Activated T-helper 1 cell treated with anti-CD3 and anti-CD28 coated beads, Interleukin-12 subunit alpha, Interleukin-12 subunit beta, Interleukin-2, Interleukin-4 antibody, amounts not matched to agents 30 ng/mL and 10 ng/mL and 1 ng/mL, durations not matched to agents 14 hours and 24 hours and 36 hours (primary cell): ENCODE measurements around the gene LRP1B. TPM values are rescaled to one million over a fixed set of nuclear protein-coding genes. Genes with fewer than 3 reads are reported as not detected.
"Not testable (repeated sequence)": the region's sequence is repeated elsewhere in the genome, so short reads cannot be mapped to it uniquely, and the experiment has no call there.

Experiments used
- DNase-seq: peaks from one replicate; pipeline ENCODE4 v3.0.0; 2021; ENCODE audit warnings: low spot score
- H3K27ac Mint-ChIP-seq: one replicate; pipeline ENCODE4 v1.8.0; 2021; ENCODE audit warnings: mild to moderate bottlenecking, mixed read lengths
- H3K27me3 Mint-ChIP-seq: one replicate; pipeline ENCODE4 v1.8.0; 2022; ENCODE audit warnings: mild to moderate bottlenecking, moderate library complexity, mixed read lengths; ENCODE audit not compliant: insufficient read depth
- H3K36me3 Mint-ChIP-seq: one replicate; pipeline ENCODE4 v1.8.0; 2021; ENCODE audit warnings: low read depth, mixed read lengths
- H3K4me1 Mint-ChIP-seq: one replicate; pipeline ENCODE4 v1.8.0; 2021; ENCODE audit warnings: low read depth, mixed read lengths
- H3K4me3 Mint-ChIP-seq: one replicate; pipeline ENCODE4 v1.8.0; 2021; ENCODE audit warnings: mild to moderate bottlenecking, moderate library complexity, mixed read lengths
- H3K9me3 Mint-ChIP-seq: one replicate; pipeline ENCODE4 v1.8.0; 2021; ENCODE audit warnings: mixed read lengths
- intact Hi-C: fragments of 100-400 bp; cut with micrococcal nuclease; formaldehyde crosslinking; loops from one replicate; pipeline ENCODE4 v1.15.1; 2024
- total RNA-seq: library from RNA; stranded (reverse); gene quantifications from 2 replicates; pipeline ENCODE4 v1.2.3, GENCODE V29; 2022

Gene LRP1B
- total RNA-seq, 1 donor from 2014 or later = not detected

DNA sequence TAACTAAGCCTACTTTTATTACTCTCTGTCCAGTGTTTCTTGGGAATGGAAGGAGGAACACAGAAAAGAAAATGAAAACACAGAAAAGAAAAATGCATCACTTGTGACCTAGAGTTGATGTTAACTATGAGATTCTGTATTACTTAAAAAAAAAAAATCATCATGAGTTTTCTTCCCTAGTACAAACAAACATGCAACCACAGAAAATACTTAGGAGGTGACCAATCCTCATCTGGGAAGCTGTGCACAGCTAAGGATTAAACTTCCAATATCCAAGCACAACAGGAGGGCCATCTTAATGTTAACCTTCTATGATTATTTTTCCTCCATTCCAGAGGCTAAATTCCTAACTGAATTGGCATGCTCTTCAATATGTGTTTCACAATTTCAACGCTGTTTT is 1140.4 kb downstream of the LRP1B start:
- no peak overlapping the region for H3K4me3 Mint-ChIP-seq
- DNase-seq = no peak
- H3K9me3 Mint-ChIP-seq = peaks cover 4% of the 10 kb centered on the region
- intact Hi-C loops = no loop called here
- H3K36me3 Mint-ChIP-seq = no peaks in the 10 kb centered on the region
- no peaks in the 10 kb centered on the region for H3K4me1 Mint-ChIP-seq
- no peaks in the 10 kb centered on the region for H3K27me3 Mint-ChIP-seq
- H3K27ac Mint-ChIP-seq = no peak overlapping the region

DNA sequence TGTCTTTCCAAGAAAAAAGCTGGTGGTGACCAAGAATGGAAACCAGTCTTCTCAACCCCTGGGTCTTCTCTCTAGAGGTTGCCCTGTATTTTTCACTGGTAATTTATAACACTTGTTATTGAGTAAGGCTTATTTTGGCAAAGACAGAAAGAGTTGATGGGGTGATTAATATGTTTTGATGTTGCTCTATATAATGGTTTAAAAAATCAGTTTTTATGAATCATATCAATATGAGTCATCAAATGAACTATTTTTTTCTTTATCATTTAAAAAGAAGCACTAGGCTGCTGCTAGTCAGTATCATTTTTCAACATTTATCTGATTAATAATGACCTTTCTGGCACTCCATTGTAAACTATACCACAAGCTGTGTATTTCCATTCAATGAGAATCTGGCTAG is 1142.2 kb downstream of the LRP1B start:
- Mint-ChIP-seq H3K9me3 (peaks cover 4% of the 10 kb centered on the region), H3K27me3 (no peaks in the 10 kb centered on the region), H3K4me3 (no peak overlapping the region), H3K27ac (no peak overlapping the region), H3K36me3 (no peaks in the 10 kb centered on the region), H3K4me1 (no peaks in the 10 kb centered on the region)
- no peak for DNase-seq
- intact Hi-C loops = no loop called here

DNA sequence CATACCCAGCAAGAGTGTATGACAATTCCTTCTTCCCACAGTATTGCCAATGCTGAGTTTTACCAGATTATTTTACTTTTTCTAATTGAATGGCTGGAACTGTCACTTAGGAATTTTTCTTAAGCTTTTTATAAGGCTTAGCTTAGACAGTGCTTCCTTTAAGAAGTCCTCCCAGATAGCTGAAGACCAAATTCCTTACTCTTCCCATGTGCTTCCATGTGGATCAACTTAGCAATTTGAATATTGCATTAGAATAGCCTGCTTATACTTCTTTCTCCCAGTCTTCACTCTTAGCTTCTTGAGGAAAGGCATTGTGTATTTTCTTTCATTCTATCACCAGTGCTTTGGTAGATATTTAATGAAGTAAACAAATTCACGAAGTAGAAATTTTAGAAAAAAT is 1144.4 kb downstream of the LRP1B start:
- no peak for DNase-seq
- intact Hi-C loops = no loop called here
- Mint-ChIP-seq H3K27me3 (no peaks in the 10 kb centered on the region), H3K36me3 (no peaks in the 10 kb centered on the region), H3K27ac (no peak overlapping the region), H3K4me3 (no peak overlapping the region), H3K9me3 (peaks cover 4% of the 10 kb centered on the region), H3K4me1 (no peaks in the 10 kb centered on the region)

DNA sequence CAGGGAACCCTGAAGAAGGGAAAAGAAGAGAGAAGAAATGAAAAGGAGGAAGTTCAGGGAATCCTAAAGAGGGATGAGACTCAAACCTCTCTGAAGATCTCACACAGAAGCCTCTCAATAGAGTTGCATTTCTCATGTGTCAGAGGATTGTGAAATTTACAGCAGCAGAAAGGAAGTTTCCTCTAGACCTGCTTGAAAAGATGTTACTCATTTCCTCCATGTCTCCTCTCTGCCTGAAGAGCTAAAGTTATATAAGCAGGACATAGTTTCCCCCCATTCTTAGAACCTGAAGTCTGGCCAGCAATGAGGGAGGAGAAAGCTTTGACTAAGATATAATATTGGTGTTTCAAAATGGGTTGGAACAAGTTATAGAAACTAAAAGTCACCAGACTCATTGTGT is 1155.6 kb downstream of the LRP1B start:
- H3K9me3 Mint-ChIP-seq = peaks cover 7% of the 10 kb centered on the region
- no peaks in the 10 kb centered on the region for H3K4me1 Mint-ChIP-seq
- H3K4me3 Mint-ChIP-seq = no peak overlapping the region
- no peaks in the 10 kb centered on the region for H3K36me3 Mint-ChIP-seq
- no peaks in the 10 kb centered on the region for H3K27me3 Mint-ChIP-seq
- no peak for DNase-seq
- no peak overlapping the region for H3K27ac Mint-ChIP-seq
- intact Hi-C loops = no loop called here

DNA sequence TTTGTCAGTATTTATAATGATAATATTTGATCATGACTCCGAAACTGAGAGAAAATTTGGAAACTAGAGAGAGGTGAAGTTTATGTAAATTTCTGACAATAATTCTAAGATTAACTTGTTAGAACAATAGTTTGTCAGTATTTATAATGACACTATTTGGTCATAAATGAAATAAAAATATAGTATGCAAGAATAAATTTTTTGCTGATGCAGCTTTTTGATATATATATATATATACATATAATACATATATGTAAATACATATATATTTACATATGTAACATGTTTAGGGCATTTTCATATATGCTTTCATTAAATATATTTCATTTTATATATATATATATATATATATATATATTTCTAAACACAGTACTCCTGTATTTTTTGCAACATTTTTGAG is 1158.1 kb downstream of the LRP1B start:
- no peak for DNase-seq
- no peaks in the 10 kb centered on the region for H3K27me3 Mint-ChIP-seq
- H3K4me1 Mint-ChIP-seq = no peaks in the 10 kb centered on the region
- intact Hi-C loops = no loop called here
- no peak overlapping the region for H3K4me3 Mint-ChIP-seq
- H3K9me3 Mint-ChIP-seq = peaks cover 10% of the 10 kb centered on the region
- no peaks in the 10 kb centered on the region for H3K36me3 Mint-ChIP-seq
- H3K27ac Mint-ChIP-seq = no peak overlapping the region

DNA sequence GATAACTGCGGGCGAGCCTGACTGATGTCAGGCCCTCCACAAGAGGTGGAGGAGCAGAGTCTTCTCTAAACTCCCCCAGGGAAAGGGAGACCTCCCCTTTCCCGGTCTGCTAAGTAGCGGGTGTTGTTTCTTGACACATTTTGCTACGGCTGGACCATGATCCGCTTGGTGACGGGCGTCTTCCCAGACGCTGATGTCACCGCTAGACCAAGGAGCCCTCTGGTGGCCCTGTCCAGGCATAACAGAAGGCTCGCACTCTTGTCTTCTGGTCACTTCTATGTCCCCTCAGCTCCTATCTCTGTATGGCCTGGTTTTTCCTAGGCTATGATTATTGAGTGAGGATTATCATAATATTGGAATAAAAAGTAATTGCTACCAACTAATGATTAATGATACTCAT is 1166.5 kb downstream of the LRP1B start:
- H3K4me1 Mint-ChIP-seq, H3K4me3 Mint-ChIP-seq, H3K36me3 Mint-ChIP-seq, DNase-seq, H3K9me3 Mint-ChIP-seq, H3K27me3 Mint-ChIP-seq, H3K27ac Mint-ChIP-seq, intact Hi-C loops: not testable (repeated sequence)

DNA sequence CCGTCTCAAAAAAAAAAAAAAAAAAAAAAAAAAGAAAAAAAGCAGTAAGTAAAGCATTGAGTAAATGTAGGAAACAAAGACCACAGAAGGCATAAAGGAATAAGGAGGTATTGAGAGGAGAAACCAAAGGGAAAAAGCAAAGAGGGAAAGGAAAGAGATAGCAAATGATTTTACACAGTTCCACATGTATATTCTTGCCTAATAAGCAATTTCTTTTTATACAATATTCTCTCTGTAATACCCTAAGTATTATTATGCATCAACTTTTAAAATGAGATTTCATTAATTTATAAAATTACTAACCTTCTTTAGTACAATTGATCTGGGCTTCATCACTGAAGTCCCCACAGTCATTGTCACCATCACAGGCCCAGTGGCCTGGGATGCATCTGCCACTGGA is 1180.9 kb downstream of the LRP1B start:
- intact Hi-C loops = no loop called here
- no peak overlapping the region for H3K27ac Mint-ChIP-seq
- no peaks in the 10 kb centered on the region for H3K4me1 Mint-ChIP-seq
- no peak overlapping the region for H3K4me3 Mint-ChIP-seq
- no peaks in the 10 kb centered on the region for H3K27me3 Mint-ChIP-seq
- H3K36me3 Mint-ChIP-seq = no peaks in the 10 kb centered on the region
- DNase-seq = no peak
- peaks cover 10% of the 10 kb centered on the region for H3K9me3 Mint-ChIP-seq

DNA sequence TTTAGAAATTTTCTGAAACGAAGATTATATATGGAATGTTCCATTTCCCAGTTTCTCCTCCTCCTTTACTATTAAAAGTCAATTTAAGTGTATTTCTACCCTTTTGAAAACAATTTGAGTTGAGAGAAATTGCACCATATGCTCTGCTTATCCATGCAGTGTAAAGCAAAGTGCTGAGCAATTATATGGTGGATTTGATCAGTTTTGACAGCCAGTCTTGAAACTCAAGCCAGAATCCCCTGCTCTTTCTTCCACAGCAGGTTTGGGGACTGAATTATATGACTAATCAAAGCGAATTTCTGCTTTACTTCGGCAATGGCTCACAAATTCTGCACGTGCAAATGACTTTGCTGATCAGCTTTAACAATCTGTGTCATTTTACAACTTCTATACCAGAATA is 1183.6 kb downstream of the LRP1B start:
- Mint-ChIP-seq H3K27ac (no peak overlapping the region), H3K27me3 (no peaks in the 10 kb centered on the region), H3K9me3 (peaks cover 11% of the 10 kb centered on the region), H3K4me3 (no peak overlapping the region), H3K36me3 (no peaks in the 10 kb centered on the region), H3K4me1 (no peaks in the 10 kb centered on the region)
- intact Hi-C loops = no loop called here
- DNase-seq = no peak

DNA sequence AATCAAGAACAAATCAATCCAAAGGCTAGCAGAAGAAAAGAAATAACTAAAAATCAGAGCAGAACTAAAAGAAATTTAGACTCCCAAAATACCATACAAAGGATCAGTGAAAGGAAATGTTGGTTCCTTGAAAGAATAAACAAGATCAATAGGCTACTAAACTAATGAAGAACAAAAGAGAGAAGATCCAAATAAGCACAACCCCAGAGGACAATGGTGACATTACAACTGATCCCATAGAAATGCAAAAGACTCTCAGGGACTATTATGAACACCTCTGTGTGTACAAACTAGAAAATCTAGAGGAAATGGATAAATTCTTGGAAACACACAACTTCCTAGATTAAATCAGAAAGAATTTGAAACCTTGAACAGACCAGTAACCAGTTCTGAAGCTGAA is 1186.9 kb downstream of the LRP1B start:
- H3K27ac Mint-ChIP-seq = no peak overlapping the region

DNA sequence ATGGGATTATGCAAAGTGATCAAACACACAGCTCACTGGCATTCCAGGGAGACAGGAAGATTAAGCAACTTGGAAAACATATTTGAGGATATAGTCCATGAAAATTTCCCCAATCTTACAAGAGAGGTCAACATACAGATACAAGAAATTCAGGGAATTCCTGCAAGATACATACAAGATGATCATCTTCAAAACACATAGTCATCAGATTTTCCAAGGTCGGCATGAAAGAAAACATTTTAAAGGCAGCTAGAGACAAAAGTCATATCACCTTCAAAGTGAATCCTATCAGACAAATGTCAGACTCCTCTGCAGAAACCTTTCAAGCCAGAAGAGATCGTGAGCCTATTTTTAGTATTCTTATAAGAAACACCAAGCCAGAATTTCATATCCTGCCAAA is 1188.5 kb downstream of the LRP1B start:
- intact Hi-C loops = no loop called here
- Mint-ChIP-seq H3K27me3 (no peaks in the 10 kb centered on the region), H3K27ac (no peak overlapping the region), H3K9me3 (peaks cover 12% of the 10 kb centered on the region), H3K4me3 (no peak overlapping the region), H3K36me3 (no peaks in the 10 kb centered on the region), H3K4me1 (no peaks in the 10 kb centered on the region)
- no peak for DNase-seq

More for the DNA sequence above, 1186.9 kb downstream of the LRP1B start:
- H3K27me3 Mint-ChIP-seq = no peaks in the 10 kb centered on the region
- DNase-seq = no peak
- no peak overlapping the region for H3K4me3 Mint-ChIP-seq
- no peaks in the 10 kb centered on the region for H3K4me1 Mint-ChIP-seq
- peaks cover 12% of the 10 kb centered on the region for H3K9me3 Mint-ChIP-seq
- intact Hi-C loops = no loop called here
- H3K36me3 Mint-ChIP-seq = no peaks in the 10 kb centered on the region

DNA sequence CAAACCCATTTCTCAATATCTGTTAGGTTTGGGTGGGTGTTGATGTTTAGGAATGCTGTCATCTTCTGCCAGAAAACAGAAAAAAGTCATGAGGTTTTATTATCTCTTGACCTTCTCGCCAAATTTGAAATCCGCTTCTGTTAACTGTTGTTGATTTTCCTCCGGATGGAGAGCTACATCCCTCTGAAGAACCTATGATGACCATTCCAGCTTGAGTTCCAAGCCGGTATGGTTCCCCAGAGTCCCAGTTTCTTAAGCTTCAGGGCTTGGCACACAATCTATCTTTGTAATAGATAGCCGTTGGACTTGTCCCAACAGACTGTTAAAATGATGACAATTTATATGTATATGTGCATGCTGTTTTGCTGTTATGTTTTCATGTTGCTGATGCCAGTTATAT is 1201.0 kb downstream of the LRP1B start:
- intact Hi-C loops = no loop called here

DNA sequence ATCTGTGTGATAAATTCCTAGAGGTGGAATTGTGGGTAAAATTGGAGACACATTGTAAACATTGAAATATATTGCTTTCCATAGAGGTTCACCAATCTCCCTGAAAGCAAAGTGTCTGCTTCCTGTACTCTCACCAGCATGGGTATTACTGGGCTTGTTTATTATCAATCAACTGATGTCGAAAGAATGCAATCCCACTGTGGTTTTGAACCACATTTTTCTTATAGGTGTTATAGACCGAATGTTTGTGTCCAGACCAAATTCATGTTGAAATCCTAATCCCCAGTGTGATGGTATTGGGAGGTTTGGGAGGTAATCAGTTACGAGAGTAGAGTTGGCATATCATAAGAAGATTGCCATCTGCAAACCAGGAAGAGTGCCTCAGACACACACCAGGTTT is 1212.4 kb downstream of the LRP1B start:
- peaks cover 18% of the 10 kb centered on the region for H3K9me3 Mint-ChIP-seq
- no peaks in the 10 kb centered on the region for H3K36me3 Mint-ChIP-seq
- H3K27me3 Mint-ChIP-seq = no peaks in the 10 kb centered on the region
- H3K4me3 Mint-ChIP-seq = no peak overlapping the region
- no peaks in the 10 kb centered on the region for H3K4me1 Mint-ChIP-seq
- DNase-seq = no peak
- intact Hi-C loops = no loop called here
- no peak overlapping the region for H3K27ac Mint-ChIP-seq

More for the DNA sequence above, 1201.0 kb downstream of the LRP1B start:
- H3K9me3 Mint-ChIP-seq = no peaks in the 10 kb centered on the region
- H3K36me3 Mint-ChIP-seq = no peaks in the 10 kb centered on the region
- H3K4me3 Mint-ChIP-seq = no peak overlapping the region
- no peaks in the 10 kb centered on the region for H3K4me1 Mint-ChIP-seq
- no peak for DNase-seq
- H3K27ac Mint-ChIP-seq = no peak overlapping the region
- no peaks in the 10 kb centered on the region for H3K27me3 Mint-ChIP-seq

DNA sequence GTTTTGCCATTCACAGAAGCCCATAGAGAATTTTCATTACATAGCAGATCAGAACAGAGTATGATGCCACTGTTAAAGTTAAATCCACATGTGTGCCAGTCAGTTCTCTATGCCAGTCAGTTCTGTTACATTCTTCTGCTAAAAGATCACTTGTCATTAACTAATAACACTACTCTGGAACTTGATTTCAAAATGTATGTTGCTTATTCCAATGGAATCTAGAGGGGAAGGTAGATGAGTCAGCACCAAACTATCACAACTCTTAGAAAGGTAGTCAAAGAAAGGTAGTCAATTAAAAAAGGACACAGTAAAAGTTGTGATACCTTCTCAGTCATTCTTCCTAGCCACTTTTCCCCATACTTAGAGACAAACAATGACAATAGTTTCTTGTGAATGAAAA is 1214.4 kb downstream of the LRP1B start:
- Mint-ChIP-seq H3K4me3 (no peak overlapping the region), H3K27ac (no peak overlapping the region), H3K4me1 (no peaks in the 10 kb centered on the region), H3K27me3 (no peaks in the 10 kb centered on the region), H3K9me3 (peaks cover 18% of the 10 kb centered on the region), H3K36me3 (no peaks in the 10 kb centered on the region)
- intact Hi-C loops = no loop called here
- DNase-seq = no peak

DNA sequence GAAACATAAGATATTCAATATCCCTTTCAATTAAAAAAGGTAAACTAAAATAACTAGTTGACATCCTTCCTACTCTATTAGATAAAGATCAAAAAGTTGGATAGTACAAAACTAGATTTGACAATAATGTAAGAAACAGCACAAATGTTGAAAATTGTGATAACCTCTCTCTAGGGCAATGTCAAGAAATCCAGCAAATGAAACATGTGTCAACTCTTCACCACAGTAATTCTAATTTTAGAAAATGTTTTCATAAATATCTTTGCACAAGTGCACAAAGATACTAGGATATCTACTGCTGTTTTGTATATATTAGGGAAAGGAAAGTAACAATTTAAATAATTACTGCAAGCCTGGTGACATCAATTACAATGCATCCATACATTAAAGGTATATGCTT is 1220.1 kb downstream of the LRP1B start:
- intact Hi-C loops = no loop called here
- Mint-ChIP-seq H3K4me3 (no peak overlapping the region), H3K27ac (no peak overlapping the region), H3K9me3 (peaks cover 14% of the 10 kb centered on the region), H3K27me3 (no peaks in the 10 kb centered on the region), H3K36me3 (no peaks in the 10 kb centered on the region), H3K4me1 (no peaks in the 10 kb centered on the region)
- DNase-seq = no peak
